DOHH2 (cell line): ENCODE results near the gene HAND2.

ENCODE experiments used
- H3F3A ChIP-seq: fragments of 200-600 bp; sonication (generic), shearing (Covaris generic); 2 replicates; pipeline ENCODE4 v1.6.0; 2016; ENCODE audit warnings: antibody characterized with exemption, mild to moderate bottlenecking; ENCODE audit not compliant: control insufficient read depth, insufficient read depth
- H3K27ac ChIP-seq: fragments of 200-600 bp; sonication (generic); 2 replicates; pipeline ENCODE4 v1.5.1; 2014; ENCODE audit warnings: low read depth, mild to moderate bottlenecking, low read length, moderate library complexity
- H3K27me3 ChIP-seq: fragments of 200-600 bp; sonication (generic); 2 replicates; pipeline ENCODE4 v1.6.1; 2014; ENCODE audit warnings: mild to moderate bottlenecking, low read length, mixed read lengths; ENCODE audit not compliant: control insufficient read depth
- H3K36me3 ChIP-seq: fragments of 200-600 bp; sonication (generic); 2 replicates; pipeline ENCODE4 v1.6.1; 2014; ENCODE audit warnings: mild to moderate bottlenecking, low read length, moderate library complexity, mixed read lengths; ENCODE audit not compliant: control insufficient read depth
- H3K4me1 ChIP-seq: fragments of 200-600 bp; sonication (generic); 2 replicates; pipeline ENCODE4 v1.6.1; 2014; ENCODE audit warnings: mild to moderate bottlenecking, low read length, mixed read lengths; ENCODE audit not compliant: control insufficient read depth
- H3K4me2 ChIP-seq: fragments of 200-600 bp; sonication (generic); 2 replicates; pipeline ENCODE4 v1.6.0; 2014; ENCODE audit warnings: mild to moderate bottlenecking, low read length, moderate library complexity
- H3K4me3 ChIP-seq: fragments of 200-600 bp; sonication (generic); 2 replicates; pipeline ENCODE4 v1.5.1; 2014; ENCODE audit warnings: mild to moderate bottlenecking, low read length, mixed read lengths
- H3K79me2 ChIP-seq: fragments of 200-600 bp; sonication (generic); 2 replicates; pipeline ENCODE4 v1.6.1; 2014; ENCODE audit warnings: mild to moderate bottlenecking, low read length, mixed read lengths; ENCODE audit not compliant: control insufficient read depth
- H3K9me2 ChIP-seq: fragments of 200-600 bp; sonication (generic); replicated peaks from 2 replicates; pipeline ENCODE4 v1.6.1; 2014; ENCODE audit warnings: mild to moderate bottlenecking, low read length, mixed read lengths; ENCODE audit not compliant: control insufficient read depth
- H3K9me3 ChIP-seq: fragments of 200-600 bp; sonication (generic); 2 replicates; pipeline ENCODE4 v1.6.1; 2014; ENCODE audit warnings: antibody characterized with exemption, low read length, mixed read lengths; ENCODE audit not compliant: control insufficient read depth, insufficient read depth
- H4K20me1 ChIP-seq: fragments of 200-600 bp; sonication (generic); 2 replicates; pipeline ENCODE4 v1.6.0; 2014; ENCODE audit warnings: low read depth, mild to moderate bottlenecking, antibody characterized with exemption, low read length, moderate library complexity; ENCODE audit not compliant: control insufficient read depth, insufficient read depth
- EZH2phosphoT487 ChIP-seq: fragments of 200-600 bp; sonication (generic); IDR thresholded peaks from 2 replicates; pipeline ENCODE4 v1.6.1; 2017; ENCODE audit warnings: borderline replicate concordance, mild to moderate bottlenecking, antibody characterized with exemption, low read length, moderate library complexity, mixed read lengths
- TF ChIP-seq, protein P1 (sequence below): fragments of 200-600 bp; sonication (generic); IDR thresholded peaks from one replicate; pipeline ENCODE4 v1.5.1; 2014; ENCODE audit warnings: antibody characterized with exemption, mild to moderate bottlenecking, low read depth, low read length; ENCODE audit not compliant: poor library complexity, severe bottlenecking

The HAND2 gene

DNA sequence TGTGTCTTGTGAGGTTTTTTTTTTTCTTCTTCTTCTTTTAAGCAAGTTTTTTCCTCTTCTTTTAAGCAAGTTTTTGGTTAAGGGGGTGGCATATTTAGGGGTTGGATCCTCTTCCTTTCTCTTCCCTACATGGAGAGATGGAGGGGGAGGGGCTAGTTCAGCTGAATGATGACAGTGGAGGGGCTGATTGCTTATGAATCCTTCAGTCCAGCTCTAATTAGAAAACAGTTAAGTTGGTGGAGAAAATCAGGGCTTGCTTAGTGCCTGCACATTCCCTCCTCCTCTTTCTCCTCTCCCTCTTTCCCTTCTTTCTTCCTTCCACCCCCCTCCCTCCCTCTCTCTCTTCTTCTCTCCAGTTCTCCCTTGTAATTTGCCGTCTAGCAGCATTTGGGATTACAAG, 4.4 kb upstream of the HAND2 start:
- no peaks in the 10 kb centered on the region for H3K36me3 ChIP-seq
- H3F3A ChIP-seq: no peaks in the 10 kb centered on the region
- TF ChIP-seq, protein P1, sequence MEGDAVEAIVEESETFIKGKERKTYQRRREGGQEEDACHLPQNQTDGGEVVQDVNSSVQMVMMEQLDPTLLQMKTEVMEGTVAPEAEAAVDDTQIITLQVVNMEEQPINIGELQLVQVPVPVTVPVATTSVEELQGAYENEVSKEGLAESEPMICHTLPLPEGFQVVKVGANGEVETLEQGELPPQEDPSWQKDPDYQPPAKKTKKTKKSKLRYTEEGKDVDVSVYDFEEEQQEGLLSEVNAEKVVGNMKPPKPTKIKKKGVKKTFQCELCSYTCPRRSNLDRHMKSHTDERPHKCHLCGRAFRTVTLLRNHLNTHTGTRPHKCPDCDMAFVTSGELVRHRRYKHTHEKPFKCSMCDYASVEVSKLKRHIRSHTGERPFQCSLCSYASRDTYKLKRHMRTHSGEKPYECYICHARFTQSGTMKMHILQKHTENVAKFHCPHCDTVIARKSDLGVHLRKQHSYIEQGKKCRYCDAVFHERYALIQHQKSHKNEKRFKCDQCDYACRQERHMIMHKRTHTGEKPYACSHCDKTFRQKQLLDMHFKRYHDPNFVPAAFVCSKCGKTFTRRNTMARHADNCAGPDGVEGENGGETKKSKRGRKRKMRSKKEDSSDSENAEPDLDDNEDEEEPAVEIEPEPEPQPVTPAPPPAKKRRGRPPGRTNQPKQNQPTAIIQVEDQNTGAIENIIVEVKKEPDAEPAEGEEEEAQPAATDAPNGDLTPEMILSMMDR: no peak
- TF ChIP-seq EZH2phosphoT487: no peak
- peaks cover 14% of the 10 kb centered on the region for H3K27me3 ChIP-seq
- H4K20me1 ChIP-seq: no peaks in the 10 kb centered on the region
- H3K4me2 ChIP-seq: no peak overlapping the region
- H3K79me2 ChIP-seq: no peaks in the 10 kb centered on the region
- H3K9me3 ChIP-seq: no peaks in the 10 kb centered on the region; the same call in 1 of the 2 replicates
- no peak overlapping the region for H3K4me3 ChIP-seq
- no peaks in the 10 kb centered on the region for H3K9me2 ChIP-seq
- H3K4me1 ChIP-seq: 0 out of 2 replicates have a peak, but pooled peaks cover 3% of the 10 kb centered on the region
- H3K27ac ChIP-seq: no peak overlapping the region

DNA sequence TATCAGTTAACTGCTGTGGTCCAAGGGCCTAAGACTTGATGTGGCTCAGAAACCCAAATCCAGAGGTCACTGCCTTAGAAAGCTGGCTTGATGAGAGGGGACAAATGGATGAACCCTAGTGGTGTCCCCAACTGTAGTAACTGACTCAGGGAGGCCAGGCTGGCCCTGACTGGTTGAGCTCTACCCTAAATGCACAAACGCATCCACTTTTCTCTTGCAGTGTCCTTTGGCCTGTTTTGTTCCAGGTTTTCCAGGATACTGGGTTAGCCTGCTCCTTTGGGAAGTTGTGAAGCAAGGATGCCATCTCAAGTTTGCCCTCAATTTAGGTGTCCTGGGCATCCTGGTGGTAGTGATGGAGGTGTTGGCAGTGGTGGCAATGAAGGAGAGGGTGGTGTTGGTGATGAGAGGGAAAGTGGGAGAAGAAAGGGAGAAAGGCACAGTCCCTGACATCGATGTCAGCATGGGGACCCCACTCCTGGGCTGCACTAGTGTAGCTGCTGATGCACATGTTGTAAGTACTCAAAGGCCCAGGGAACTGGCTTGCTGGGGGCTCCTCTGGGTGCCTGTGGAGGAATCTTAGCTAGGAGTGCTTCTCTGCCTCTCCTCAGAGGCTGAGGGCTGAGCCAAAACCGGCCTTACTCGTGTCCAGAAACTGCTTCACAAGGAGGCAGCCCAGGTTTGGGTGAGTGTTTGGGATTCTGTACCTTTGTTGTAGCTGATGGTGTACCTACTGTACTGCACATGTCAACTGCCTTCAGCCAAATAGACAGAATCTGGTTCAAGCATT, 2.9 kb upstream of the HAND2 start:
- H3K27ac ChIP-seq: no peak overlapping the region

DNA sequence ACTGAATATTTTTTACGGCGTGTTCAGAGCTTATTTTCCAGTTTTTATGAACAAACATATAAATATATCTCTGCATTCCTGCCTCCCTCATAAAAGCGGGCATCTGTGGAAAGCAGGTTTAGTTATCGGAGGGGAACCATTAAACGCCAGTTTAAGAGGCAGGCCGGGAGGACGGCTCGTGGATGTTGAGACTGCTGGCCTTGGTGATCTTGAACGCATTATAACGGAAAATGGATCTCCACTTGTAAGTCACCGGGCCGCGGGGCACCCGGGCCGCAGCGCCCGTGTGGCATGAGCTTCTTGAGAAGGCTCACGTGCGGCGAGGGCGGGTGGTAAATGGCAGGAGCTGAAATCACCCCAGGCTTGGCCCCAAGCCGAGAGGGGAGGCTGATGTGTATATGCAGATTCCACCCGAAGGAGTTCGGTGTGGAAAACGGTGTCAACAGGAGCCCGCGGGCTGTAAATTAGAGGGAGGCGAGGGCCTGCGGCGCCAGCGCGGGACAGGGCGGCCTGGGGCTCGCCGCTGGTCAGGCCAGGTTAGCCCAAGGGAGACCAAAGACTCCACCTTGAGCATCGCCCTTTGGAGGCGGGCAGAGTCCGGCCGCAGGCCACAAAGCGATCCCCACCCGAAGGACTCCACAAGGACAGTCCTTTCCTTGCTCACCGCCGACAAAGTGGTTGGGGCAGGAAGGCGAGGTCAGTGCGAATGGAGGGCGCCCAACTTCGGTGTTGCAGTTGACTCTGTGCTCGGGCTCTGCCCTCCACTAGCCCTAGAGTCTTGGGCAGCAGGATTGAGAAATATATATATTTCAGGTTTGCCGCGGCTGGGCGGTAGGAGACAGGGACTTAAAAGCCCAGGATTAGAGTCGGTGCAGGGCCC, 1.3 kb upstream of the HAND2 start:
- no peak overlapping the region for H3K27ac ChIP-seq
- no peak overlapping the region for H3K4me2 ChIP-seq
- no peak for TF ChIP-seq EZH2phosphoT487
- TF ChIP-seq, protein P1: no peak
- no peaks in the 10 kb centered on the region for H3F3A ChIP-seq
- peaks cover 14% of the 10 kb centered on the region for H3K27me3 ChIP-seq
- no peaks in the 10 kb centered on the region for H3K36me3 ChIP-seq
- H3K9me3 ChIP-seq: no peaks in the 10 kb centered on the region; the same call in 1 of the 2 replicates
- no peaks in the 10 kb centered on the region for H4K20me1 ChIP-seq
- H3K4me1 ChIP-seq: 0 out of 2 replicates have a peak, but pooled peaks cover 3% of the 10 kb centered on the region
- no peaks in the 10 kb centered on the region for H3K9me2 ChIP-seq
- no peak overlapping the region for H3K4me3 ChIP-seq
- H3K79me2 ChIP-seq: no peaks in the 10 kb centered on the region

More for the DNA sequence above, 2.9 kb upstream of the HAND2 start:
- H3K9me3 ChIP-seq: no peaks in the 10 kb centered on the region; the same call in 1 of the 2 replicates
- no peaks in the 10 kb centered on the region for H3F3A ChIP-seq
- no peak overlapping the region for H3K4me2 ChIP-seq
- H3K36me3 ChIP-seq: no peaks in the 10 kb centered on the region
- TF ChIP-seq EZH2phosphoT487: no peak
- TF ChIP-seq, protein P1: no peak
- no peaks in the 10 kb centered on the region for H3K9me2 ChIP-seq
- H3K4me3 ChIP-seq: no peak overlapping the region
- H4K20me1 ChIP-seq: no peaks in the 10 kb centered on the region
- H3K27me3 ChIP-seq: peaks cover 14% of the 10 kb centered on the region
- no peaks in the 10 kb centered on the region for H3K79me2 ChIP-seq
- 0 out of 2 replicates have a peak, but pooled peaks cover 3% of the 10 kb centered on the region for H3K4me1 ChIP-seq
